Lung microvascular endothelial cell (primary cell): ENCODE results near the gene SDCCAG8. TPM values are rescaled to one million over a fixed set of nuclear protein-coding genes. Genes with fewer than 3 reads are reported as not detected.

ENCODE experiments used
- DNase-seq, 2 donors: peaks; one replicate each; pipeline versions ENCODE4 v3.0.0 to v3.0.0-alpha.2; 2010; ENCODE audit warnings: low read depth in 2 of 2
- total RNA-seq: library from RNA; depleted of rRNA; stranded (reverse); fragments of >200 nt; gene quantifications from 2 replicates; pipeline ENCODE4 v1.2.1, GENCODE V29; 2014

The SDCCAG8 gene
- total RNA-seq, 1 donor from 2014 or later = 34.3 TPM

GRCh38 chr1:243379706-243380105 is 123.9 kb downstream of the SDCCAG8 start:
- DNase-seq = no peak

DNA sequence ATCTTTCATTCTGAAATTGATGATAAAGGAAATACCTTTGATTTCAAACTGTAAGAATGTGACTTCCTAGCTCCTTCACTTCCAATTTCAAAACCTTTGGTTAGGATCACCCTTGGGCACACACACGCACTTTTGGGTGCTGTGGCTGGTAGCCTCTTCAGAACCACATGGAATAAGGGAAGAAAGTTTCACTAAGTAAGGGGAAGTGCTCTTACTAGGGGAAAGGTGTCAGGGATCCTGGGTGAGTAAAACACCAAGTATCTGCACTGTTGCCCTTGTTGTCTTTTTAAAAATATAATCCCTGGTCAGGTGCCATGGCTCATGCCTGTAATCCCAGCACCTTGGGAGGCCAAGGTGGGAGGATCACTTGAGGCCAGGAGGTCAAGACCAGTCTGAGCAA is 132.4 kb downstream of the SDCCAG8 start:
- DNase-seq = no peak

DNA sequence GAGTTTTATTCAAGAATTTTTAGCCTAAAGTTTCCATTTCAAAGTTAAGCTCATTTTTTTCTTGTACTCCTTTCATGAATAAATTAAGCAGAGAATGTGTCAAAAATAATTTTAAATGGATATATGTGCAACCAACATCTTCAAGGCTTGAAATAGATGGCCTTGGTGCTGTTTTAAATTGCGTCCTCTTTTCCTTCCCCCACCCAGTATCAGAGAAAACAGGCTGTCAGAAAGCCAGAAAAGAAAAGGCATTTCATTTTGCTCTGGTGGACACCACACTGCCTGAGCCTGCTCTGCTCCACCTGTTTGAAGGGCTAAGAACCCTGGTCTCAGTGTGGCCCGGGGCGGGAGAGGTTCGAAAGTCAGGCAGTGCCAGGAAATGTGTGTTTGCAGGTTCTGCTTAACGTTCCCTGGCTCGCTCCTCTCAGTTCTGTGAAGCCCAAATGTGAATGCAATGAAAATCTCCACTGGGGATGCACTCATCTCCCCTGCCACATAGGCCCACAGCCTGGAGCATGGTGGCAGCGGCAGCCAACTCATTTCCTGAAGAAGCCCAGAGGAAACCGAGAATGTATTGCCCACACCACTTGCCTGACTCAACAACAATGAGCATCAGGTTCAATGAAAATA is 134.4 kb downstream of the SDCCAG8 start:
- peak; percentile 48 to 77 for DNase-seq

- DNase-seq = no peak
Observed at GRCh38 chr1:243391355-243391754, 135.5 kb downstream of the SDCCAG8 start.

GRCh38 chr1:243393096-243393495 is 137.3 kb downstream of the SDCCAG8 start:
- no peak for DNase-seq

- DNase-seq = no peak
Observed at GRCh38 chr1:243394066-243394465, 138.2 kb downstream of the SDCCAG8 start.

DNA sequence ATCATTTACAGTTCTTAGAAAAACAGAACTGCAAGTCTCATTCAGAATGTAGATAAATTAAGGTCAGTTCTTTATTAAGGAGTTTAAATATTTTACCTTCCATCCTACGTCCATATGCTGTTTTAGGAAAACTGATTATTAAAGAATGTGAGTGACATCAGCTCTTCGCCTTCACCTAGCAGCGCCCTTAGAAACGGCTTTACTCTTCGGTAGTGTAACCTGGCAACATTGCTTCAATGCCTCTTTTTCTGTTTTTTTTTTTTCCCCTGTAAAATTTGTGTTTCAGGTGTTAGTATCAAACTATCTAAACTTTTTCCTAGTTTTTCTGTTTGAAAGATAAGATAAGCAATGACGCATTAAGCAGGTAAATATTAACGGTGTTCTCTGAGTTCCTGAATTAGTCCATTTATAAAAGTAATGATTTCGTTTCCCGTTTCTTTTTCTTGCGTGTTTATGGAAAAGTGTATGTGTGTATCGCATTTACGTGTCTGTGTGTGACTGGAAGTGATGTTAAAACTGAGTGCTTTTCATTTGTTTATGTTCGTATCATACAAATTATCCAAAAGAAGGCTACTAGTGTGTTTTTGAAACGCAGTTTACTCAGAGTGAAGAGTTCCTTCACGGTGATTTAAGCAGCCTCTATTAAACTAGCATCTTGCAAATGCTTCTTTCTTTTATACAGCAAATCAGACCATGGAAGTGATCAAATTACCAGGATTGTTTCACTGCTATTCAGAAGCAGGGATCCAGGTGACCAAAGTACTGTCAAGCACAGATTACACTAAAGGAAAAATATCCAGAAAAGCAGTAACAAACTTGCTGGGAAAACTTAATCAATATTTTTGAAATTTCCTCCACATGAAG is 139.0 kb downstream of the SDCCAG8 start:
- no peak for DNase-seq

DNA sequence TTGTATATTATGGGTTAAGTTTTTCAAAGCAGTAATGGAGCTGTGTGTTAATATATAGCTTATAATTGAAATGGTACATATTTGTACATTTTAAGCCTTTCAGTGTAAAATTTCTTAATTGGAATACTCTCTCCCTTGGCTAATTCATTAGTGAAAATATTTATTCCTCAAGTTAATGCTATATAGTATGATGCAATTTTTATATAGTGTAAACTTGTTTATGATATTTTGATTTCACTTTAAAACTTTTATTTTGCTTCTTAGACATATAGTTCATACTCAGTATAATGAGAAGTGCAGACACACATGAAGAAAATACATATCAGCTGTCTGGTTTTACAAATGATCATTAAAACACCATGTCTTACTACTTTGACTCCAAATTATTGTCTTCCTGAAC is 140.6 kb downstream of the SDCCAG8 start:
- no peak for DNase-seq

DNA sequence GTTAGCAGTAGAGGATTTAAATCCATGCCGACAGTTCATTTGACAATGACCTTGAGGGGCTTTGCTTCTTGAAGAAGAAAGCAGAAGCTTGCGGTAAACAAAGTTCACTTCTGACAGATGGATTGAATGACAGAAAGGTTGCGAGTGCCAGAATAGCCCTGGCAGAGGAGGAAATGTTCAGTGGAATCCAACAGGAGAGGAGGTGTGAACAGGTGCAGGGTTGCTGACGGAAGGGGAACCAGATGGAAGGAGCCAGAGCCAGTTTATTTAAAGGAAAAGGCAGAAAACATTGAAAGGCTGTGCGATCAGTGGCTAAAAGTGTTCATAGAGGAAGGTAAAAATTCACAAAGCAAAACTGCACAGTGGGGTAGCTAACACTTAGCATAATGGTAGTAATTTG is 141.0 kb downstream of the SDCCAG8 start:
- no peak for DNase-seq

DNA sequence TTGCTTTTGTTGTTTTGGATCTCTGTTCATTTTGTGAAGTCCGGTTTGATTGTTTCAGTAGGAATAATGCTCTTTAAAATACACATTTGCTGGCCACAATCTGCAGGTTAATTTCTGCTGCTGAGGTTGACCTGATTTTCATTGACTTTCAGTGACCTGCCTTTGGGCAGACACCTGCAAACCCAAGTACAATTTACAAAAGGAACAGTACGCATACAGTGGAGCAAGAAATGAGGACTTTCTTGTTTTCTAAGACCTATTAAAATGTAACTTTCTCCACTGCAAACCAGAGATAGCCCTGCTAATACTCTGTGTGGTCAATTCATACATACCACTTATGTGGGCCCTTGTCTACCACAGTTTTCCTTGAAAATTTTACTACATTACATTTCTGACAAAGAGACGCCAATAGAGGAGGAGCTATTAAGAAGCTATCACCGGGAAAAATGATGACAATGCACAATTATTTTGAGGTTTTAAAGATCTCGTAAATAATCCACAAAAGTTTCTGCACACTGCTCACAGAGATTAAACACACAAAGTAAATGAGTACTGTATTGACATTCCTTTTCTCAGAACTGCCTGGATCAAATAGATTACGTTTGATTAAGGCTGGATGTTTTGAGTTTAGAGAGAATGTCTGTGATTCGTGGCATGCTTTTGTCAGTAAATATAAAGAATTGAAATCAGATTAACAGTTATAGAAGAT is 141.9 kb downstream of the SDCCAG8 start:
- no peak for DNase-seq

DNA sequence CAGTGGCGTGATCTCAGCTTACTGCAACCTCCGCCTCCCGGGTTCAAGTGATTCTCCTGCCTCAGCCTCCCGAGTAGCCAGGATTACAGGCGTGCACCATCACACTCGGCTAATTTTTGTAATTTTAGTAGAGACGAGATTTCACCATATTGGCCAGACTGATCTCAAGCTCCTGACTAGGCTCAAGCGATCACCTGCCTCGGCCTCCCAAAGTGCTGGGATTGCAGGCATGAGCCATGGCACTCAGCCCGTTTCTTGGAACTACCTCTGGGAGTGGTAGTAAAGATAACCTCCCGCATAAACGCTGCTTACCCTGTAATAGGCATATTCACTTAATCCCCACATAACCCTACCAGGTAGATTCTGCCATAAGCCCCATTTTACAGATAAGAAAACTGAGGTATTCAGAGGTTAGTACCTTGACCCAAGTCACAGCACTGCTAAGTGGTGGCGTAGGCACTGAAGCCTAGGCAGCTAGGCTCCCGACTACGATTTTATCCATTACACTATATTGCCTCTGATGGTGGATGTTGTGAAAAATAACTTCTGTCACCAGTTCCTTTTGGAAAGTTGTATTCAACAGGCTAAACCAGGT is 143.8 kb downstream of the SDCCAG8 start:
- no peak for DNase-seq

GRCh38 chr1:243402868-243403267 is 147.0 kb downstream of the SDCCAG8 start:
- DNase-seq = no peak

GRCh38 chr1:243406424-243406823 is 150.6 kb downstream of the SDCCAG8 start:
- DNase-seq = no peak

- peak in 1 of 2 donors; percentile 75 for DNase-seq
Observed at GRCh38 chr1:243407284-243408018, 151.6 kb downstream of the SDCCAG8 start.

DNA sequence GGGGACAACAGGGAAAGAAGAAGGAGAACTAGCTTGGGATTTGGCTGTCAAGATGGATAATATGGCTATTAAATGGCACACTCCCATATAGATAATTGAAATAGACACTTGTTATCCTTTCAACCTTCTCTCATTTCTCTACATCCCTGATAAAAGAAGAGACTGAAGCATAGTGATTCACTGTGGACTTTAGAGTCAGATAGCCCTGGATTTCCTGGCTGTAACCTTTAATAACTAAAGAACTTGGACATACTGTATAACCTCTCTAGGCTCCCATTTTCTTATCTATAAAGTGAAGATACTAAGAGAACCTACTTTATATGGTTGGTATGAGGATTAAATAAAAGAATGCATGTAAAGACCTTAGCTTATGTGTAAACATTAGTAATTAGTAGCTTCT is 152.6 kb downstream of the SDCCAG8 start:
- DNase-seq = no peak

- peak; percentile 41 to 46 for DNase-seq
Observed at GRCh38 chr1:243409284-243409683, 153.4 kb downstream of the SDCCAG8 start.

GRCh38 chr1:243411472-243411871 is 155.6 kb downstream of the SDCCAG8 start:
- no peak for DNase-seq

GRCh38 chr1:243413431-243414151 is 157.8 kb downstream of the SDCCAG8 start:
- DNase-seq = no peak

DNA sequence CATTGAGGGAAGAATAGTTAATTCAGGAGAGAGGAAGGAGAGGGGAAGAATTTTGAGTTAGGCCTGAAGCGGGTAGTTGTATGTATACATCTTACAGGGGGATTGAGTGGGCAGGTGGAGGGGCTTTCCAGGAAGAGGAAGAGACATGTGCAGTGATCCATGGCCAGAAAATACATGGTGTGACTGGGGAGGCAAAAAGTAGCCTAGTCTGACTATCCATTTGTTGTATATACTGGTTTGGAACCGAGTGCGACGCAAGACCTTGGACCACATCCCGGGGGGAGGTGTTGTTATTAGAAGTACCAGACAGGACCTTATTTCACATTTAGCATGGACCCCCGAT is 158.3 kb downstream of the SDCCAG8 start:
- DNase-seq = no peak

GRCh38 chr1:243415663-243416408 is 160.0 kb downstream of the SDCCAG8 start:
- DNase-seq = no peak
